ENCODE measurements around the gene PLEKHA7.
"Not testable (repeated sequence)": the region's sequence is repeated elsewhere in the genome, so short reads cannot be mapped to it uniquely, and the experiment has no call there.

PLEKHA7 gene

GRCh38 chr11:16905375-16905774 lies 108.8 kb downstream of the PLEKHA7 start:
- FAIRE-seq: no peak

- not testable (repeated sequence) for FAIRE-seq
These were observed 109.5 kb downstream of the PLEKHA7 start for GRCh38 chr11:16904761-16905160.

GRCh38 chr11:16902781-16903378 lies 111.3 kb downstream of the PLEKHA7 start:
- no peak for FAIRE-seq

- FAIRE-seq: no peak
These were observed 112.0 kb downstream of the PLEKHA7 start for GRCh38 chr11:16902182-16902581.

GRCh38 chr11:16900491-16900890 lies 113.7 kb downstream of the PLEKHA7 start:
- FAIRE-seq: no peak

GRCh38 chr11:16899708-16900303 lies 114.4 kb downstream of the PLEKHA7 start:
- FAIRE-seq: no peak

- no peak for FAIRE-seq
These were observed 115.8 kb downstream of the PLEKHA7 start for GRCh38 chr11:16898274-16898985.

GRCh38 chr11:16897470-16898061 lies 116.6 kb downstream of the PLEKHA7 start:
- peak; percentile 79 for FAIRE-seq

- peak; percentile 13 for FAIRE-seq
These were observed 117.3 kb downstream of the PLEKHA7 start for GRCh38 chr11:16896729-16897469.

- FAIRE-seq: no peak
These were observed 118.9 kb downstream of the PLEKHA7 start for GRCh38 chr11:16895306-16895705.

- FAIRE-seq: no peak
These were observed 120.7 kb downstream of the PLEKHA7 start for GRCh38 chr11:16893456-16894066.

GRCh38 chr11:16891964-16892363 lies 122.2 kb downstream of the PLEKHA7 start:
- no peak for FAIRE-seq

- FAIRE-seq: no peak
These were observed 123.0 kb downstream of the PLEKHA7 start for GRCh38 chr11:16891165-16891564.

- FAIRE-seq: peak; percentile 38
These were observed 123.8 kb downstream of the PLEKHA7 start for GRCh38 chr11:16890442-16890841.

- no peak for FAIRE-seq
These were observed 124.3 kb downstream of the PLEKHA7 start for GRCh38 chr11:16889905-16890304.

GRCh38 chr11:16889010-16889409 lies 125.2 kb downstream of the PLEKHA7 start:
- FAIRE-seq: not testable (repeated sequence)

GRCh38 chr11:16887887-16888286 lies 126.3 kb downstream of the PLEKHA7 start:
- not testable (repeated sequence) for FAIRE-seq

GRCh38 chr11:16883174-16883573 lies 131.0 kb downstream of the PLEKHA7 start:
- no peak for FAIRE-seq

- FAIRE-seq: no peak
These were observed 132.4 kb downstream of the PLEKHA7 start for GRCh38 chr11:16881766-16882165.

GRCh38 chr11:16881074-16881709 lies 133.0 kb downstream of the PLEKHA7 start:
- FAIRE-seq: peak; percentile 45

- FAIRE-seq: no peak
These were observed 133.9 kb downstream of the PLEKHA7 start for GRCh38 chr11:16880184-16880801.

- FAIRE-seq: no peak
These were observed 134.5 kb downstream of the PLEKHA7 start for GRCh38 chr11:16879690-16880089.
